Stimulated activated CD4-positive, alpha-beta T cell treated with anti-CD3 and anti-CD28 coated beads, Interleukin-1b, Interleukin-23, amount 100 ng/mL, for 24 hours (primary cell): Measurements from ENCODE around the gene RNGTT.
A peak's percentile ranks its signal among the peaks of the same experiment; 100 is the strongest.
"Not testable (repeated sequence)": the region's sequence is repeated elsewhere in the genome, so short reads cannot be mapped to it uniquely, and the experiment has no call there.

Experiments
- DNase-seq, 4 experiments: peaks; one replicate each; pipeline ENCODE4 v3.0.0-alpha.2; 2020; ENCODE audit warnings: low read depth in 4 of 4, low spot score in 1 of 4

The RNGTT gene

GRCh38 chr6:88823998-88824397 is 139.4 kb downstream of the RNGTT start:
- DNase-seq: no peak

GRCh38 chr6:88815491-88815890 is 147.9 kb downstream of the RNGTT start:
- DNase-seq: no peak

DNA sequence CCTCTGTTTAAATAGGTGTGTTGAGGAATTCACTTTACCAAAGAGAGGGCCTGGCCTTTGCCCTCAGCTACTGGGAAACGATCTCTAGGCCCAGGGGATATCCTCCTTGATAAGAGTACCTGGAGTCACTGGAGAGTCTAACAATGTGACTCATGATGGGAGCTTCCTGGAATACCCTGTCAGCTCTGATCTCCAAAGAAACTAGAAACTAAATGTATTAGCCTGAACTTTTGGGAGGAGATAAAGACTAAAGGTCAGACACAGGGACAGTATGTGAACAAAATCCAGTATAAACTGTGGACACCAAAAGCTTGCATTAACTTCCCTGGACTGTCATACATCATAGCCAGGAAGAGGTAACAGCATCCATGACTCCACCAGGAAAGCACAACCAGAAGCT is 148.5 kb downstream of the RNGTT start:
- no peak for DNase-seq

DNA sequence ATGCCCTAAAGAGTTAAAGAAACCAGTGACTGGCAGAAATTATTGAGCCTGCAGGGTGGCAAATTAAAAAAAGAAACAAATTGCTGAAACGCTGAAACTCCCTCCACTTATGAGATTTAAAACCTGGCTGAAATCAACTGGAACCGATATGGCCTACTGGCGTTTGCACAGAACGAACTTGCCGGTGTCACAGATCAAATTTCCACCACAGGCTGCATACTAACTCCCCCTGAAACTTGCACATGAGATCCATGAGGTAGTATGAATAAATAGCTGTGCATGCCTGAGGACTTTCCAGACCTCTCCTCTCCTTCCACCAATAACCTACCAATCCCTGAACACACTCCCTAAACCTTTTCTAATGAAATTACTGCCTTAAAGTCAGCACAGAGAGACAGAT is 150.4 kb downstream of the RNGTT start:
- no peak for DNase-seq

DNA sequence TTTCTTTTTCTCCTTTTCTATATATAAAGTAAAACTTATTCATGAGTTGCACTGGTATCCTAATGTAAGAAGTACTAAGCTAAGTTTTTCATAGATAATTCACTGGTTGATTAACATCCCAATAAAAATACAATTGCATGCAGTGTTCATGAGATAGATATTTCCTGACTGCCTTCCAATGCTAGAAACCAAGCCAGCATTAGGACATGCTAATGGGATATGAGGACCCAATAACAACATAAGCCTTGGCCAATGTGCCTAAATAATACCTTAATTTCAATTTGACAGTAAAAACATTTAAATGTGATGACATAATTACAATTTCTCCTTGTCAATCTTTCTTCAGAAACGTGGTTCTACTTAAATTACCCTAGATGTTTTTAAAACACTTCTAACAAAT is 152.7 kb downstream of the RNGTT start:
- DNase-seq: no peak

- no peak for DNase-seq
These were observed 153.3 kb downstream of the RNGTT start for GRCh38 chr6:88810089-88810488.

DNA sequence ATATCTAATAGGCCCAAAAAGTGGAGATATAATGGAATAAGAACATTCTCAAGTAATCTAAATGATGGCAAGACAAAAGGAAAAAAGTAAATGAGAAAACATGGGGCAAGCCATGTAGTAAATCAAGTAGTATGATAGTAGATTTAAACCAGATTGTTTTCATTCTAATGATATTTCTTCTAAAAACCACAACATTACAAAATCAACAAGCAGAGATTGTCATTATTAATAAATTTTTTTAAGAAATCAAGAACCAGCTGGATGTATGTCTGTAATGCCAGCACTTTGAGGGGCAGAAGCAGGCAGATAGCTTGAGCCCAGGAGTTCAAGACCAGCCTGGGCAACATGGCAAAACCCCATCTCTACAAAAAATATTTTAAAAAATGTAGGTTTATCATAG is 155.0 kb downstream of the RNGTT start:
- no peak for DNase-seq

DNA sequence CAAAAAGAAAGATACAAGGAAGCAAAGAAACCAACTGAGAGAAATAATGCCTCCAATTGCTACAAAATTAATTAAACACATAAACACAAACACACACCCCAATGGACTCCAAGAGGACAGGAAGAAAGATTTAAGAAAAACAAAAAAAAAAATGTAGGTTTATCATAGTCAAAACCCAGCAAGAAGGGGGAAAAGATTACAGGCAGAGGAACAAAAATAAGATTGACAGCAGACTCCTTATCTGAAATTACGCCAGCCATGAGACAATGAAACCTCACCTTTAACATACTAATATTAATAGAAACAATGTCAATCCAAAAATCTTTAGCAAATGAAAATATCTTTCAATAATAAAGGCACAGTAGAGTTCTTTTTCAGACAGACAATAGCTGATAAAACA is 155.8 kb downstream of the RNGTT start:
- no peak for DNase-seq

DNA sequence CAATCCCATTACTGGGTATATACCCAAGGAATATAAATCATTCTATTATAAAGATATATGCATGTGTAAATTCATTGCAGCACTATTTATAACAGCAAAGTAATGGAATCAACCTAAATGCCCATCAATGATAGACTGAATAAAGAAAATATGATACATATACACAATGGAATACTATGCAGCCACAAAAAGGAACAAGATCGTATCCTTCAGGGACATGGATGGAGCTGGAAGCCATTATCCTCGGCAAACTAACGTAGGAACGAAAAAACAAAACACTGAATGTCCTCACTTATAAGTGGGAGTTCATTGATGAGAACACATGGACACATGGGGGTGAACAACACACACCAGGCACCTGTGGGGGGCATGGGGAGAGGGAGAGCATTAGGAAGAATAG is 156.7 kb downstream of the RNGTT start:
- DNase-seq: no peak

- no peak for DNase-seq
These were observed 158.7 kb downstream of the RNGTT start for GRCh38 chr6:88804701-88805100.

- no peak for DNase-seq
These were observed 177.9 kb downstream of the RNGTT start for GRCh38 chr6:88785478-88785877.

GRCh38 chr6:88780714-88781389 is 182.6 kb downstream of the RNGTT start:
- peak; percentile 5 to 25 (median 18) for DNase-seq

DNA sequence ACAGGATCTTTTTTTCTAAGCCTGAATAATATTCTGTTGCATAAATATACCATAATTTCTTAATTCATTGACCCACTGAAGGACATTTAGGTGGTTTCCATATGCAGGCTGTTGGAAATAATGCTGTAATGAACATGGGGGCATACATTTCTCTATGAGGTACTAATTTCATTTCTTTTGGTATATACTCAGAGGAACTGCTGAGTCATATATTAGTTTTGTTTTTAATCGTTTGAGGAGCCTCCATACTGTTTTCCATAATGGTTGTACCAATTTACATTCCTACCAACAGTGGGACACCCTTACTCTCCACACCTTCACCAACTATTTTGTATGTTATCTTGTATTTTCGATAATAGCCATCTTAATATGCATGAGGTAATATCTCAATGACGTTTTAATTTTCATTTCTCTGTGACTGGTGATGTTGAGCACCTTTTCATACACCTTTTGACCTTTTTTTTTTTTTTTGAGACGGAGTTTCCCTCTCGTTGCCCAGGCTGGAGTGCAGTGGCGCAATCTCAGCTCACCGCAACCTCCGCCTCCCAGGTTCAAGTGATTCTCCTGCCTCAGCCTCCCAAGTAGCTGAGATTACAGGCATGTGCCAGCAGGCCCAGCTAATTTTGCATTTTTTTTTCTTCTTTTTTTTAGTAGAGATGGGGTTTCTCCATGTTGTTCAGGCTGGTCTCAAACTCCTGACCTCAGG is 187.4 kb downstream of the RNGTT start:
- no peak for DNase-seq

DNA sequence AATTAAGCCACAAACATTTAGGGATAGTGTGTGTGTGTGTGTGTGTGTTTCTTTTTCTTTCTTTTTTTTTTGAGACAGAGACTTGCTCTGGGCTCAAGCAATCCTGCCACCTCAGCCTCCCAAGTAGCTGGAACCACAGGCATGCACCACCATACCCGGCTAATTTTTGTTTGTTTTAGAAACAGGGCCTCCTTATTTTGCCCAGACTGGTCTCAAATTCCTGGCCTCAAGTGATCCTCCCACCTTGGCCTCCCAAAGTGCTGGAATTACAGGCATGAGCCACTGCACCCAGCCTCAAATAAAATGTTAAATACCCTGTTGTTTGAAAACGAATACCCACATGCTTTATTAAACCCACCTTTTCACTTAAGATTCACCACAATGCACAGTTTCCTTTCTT is 195.3 kb downstream of the RNGTT start:
- not testable (repeated sequence) for DNase-seq

GRCh38 chr6:88764081-88764480 is 199.3 kb downstream of the RNGTT start:
- DNase-seq: no peak

DNA sequence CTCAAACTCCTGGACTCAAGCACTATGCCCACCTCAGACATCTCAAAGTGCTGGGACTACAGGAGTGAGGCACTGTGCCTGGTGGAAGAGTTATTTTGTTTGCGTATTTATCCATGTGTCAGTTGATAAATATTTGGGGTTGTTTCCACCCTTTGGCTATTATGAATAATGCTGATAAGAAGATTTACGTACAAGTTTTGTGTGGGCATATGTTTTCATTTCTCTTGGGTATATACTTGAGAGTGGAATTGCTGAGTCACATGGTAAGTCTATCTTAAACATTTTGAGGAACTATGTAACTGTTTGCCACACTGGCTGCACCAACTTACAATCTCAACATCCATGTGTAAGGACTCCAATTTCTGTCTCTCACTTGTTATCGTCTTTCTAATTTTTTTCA is 200.3 kb downstream of the RNGTT start:
- DNase-seq: no peak

DNA sequence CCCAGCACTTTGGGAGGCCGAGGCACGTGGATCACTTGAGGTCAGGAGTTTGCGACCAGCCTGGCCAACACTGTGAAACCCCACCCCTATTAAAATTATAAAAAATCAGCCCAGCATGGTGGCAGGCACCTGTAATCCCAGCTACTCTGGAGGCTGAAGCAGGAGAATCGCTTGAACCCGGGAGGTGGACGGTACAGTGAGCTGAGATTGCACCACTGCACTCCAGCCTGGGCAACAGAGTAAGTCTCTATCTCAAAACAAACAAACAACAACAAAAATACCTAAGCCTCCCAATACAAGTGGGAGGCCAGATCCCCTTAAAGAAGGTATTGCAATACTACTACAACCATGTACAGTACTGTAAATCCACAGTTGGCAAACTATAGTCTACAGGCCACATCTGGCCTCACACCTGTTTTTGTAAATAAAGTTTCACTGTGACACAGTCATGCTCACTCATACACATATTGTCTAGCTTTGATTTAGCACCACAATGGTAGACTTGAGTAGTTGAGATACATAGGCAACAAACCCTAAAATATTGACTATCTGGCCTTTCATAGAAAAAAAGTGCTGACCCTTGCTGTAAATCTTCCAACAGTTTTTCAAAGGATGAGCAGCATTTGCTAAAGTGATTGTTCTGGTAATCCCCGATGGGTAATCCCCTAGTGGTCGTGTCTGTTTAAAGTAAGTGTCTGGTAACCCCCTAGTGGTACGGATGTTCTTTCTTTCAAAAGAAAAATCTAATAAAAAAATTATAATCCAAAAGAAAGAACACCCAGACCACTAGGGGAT is 202.0 kb downstream of the RNGTT start:
- no peak for DNase-seq

GRCh38 chr6:88760091-88760490 is 203.3 kb downstream of the RNGTT start:
- DNase-seq: no peak

- no peak for DNase-seq
These were observed 212.5 kb downstream of the RNGTT start for GRCh38 chr6:88750936-88751335.

DNA sequence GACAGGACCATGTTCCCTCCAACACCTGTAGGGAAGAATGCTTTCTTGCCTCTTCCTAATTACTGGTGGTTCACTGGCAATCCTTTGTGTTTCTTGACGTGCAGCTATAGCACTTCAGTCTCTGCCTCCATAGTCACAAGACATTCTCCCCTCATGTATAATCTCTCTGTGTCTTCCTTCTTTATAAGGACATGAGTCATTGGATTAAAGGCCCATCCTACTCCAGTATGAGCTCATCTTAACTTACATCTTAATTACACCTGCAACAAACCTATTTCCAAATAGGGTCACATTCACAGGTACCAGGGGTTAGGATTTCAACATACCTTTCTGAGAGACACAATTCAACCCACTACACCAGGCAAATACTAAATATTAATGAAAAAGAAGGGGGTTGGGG is 213.6 kb downstream of the RNGTT start:
- no peak for DNase-seq

DNA sequence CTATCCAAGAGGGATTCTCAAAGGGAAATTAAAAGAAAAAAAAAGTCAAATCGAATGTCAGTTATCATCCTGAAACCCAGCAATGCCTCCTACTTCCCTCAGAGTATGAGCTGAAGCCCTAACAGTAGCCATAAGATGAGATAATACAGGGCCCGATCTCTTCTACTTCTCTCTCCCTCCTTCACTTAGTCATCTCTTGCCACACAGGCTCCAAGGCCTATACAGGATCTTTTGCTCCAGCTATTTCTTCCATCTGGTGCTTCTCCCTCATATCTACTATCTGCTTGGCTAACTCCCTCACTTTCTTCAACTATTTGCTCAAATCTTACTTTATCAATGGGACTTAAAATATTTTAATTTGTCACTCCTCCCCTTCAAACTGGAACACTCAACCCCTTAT is 215.3 kb downstream of the RNGTT start:
- DNase-seq: no peak

DNA sequence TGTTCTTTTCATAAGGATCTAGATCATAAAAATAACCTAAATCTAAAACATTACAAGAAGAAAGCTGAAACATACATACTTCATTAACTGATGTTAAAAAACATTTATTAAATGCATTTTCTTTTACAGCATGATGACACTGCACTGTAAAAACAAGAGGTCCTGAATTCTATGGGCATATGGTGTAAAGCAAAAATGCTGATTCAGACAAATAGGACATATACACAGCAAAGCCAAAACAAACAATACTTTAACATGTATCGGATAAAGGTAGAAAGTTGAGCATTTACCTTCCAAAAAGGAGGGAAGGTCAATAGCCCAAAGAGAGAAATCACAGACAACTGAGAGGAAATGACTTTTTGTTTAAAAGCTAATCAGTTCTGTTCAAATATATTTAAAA is 221.5 kb downstream of the RNGTT start:
- DNase-seq: no peak
